Astrocyte (in vitro differentiated cells and primary cell): ENCODE results near the gene FADS3. TPM values are rescaled to one million over a fixed set of nuclear protein-coding genes. Genes with fewer than 3 reads are reported as not detected.

ENCODE experiments used
- DNase-seq: peaks from one replicate; pipeline ENCODE4 v3.0.0-alpha.2; 2010; ENCODE audit warnings: low read depth
- FAIRE-seq: peaks from 2 replicates; lab custom pipeline; 2011; peaks lifted over from hg19 to GRCh38; lab: Jason Lieb, UNC
- H2AFZ ChIP-seq: 2 replicates; pipeline ENCODE4 v1.6.0; 2012; ENCODE audit warnings: low read depth, low read length, inconsistent platforms
- H3K27ac ChIP-seq: 2 replicates; pipeline ENCODE4 v1.5.1; 2011; ENCODE audit warnings: low read depth, low read length, inconsistent platforms
- H3K27me3 ChIP-seq: 2 replicates; pipeline ENCODE4 v1.6.0; 2011; ENCODE audit warnings: low read length, inconsistent platforms; ENCODE audit not compliant: insufficient read depth
- H3K36me3 ChIP-seq: 2 replicates; pipeline ENCODE4 v1.5.1; 2011; ENCODE audit warnings: low read length, inconsistent platforms; ENCODE audit not compliant: insufficient read depth
- H3K4me1 ChIP-seq: 2 replicates; pipeline ENCODE4 v1.5.1; 2011; ENCODE audit warnings: low read length, inconsistent platforms; ENCODE audit not compliant: insufficient read depth
- H3K4me2 ChIP-seq: 2 replicates; pipeline ENCODE4 v1.6.0; 2012; ENCODE audit warnings: low read length, inconsistent platforms
- H3K4me3 ChIP-seq: 2 replicates; pipeline ENCODE4 v1.5.1; 2011; ENCODE audit warnings: low read depth, mild to moderate bottlenecking, low read length, inconsistent platforms; ENCODE audit not compliant: insufficient read depth
- H3K79me2 ChIP-seq: 2 replicates; pipeline ENCODE4 v1.6.0; 2012; ENCODE audit warnings: mild to moderate bottlenecking, low read length, inconsistent platforms; ENCODE audit not compliant: insufficient read depth
- H3K9ac ChIP-seq: 2 replicates; pipeline ENCODE4 v1.6.0; 2012; ENCODE audit warnings: mild to moderate bottlenecking, low read length, inconsistent platforms
- H3K9me3 ChIP-seq: 2 replicates; pipeline ENCODE4 v1.5.1; 2012; ENCODE audit warnings: low read depth, mild to moderate bottlenecking, low read length, inconsistent platforms; ENCODE audit not compliant: insufficient read depth
- H4K20me1 ChIP-seq: 2 replicates; pipeline ENCODE4 v1.6.0; 2012; ENCODE audit warnings: low read length, inconsistent platforms; ENCODE audit not compliant: insufficient read depth
- H3K27ac Mint-ChIP-seq: one replicate; pipeline ENCODE4 v1.8.0; 2021; ENCODE audit warnings: mild to moderate bottlenecking, mixed read lengths; ENCODE audit not compliant: unreplicated experiment
- H3K27me3 Mint-ChIP-seq: one replicate; pipeline ENCODE4 v1.8.0; 2021; ENCODE audit warnings: low read depth, mixed read lengths; ENCODE audit not compliant: unreplicated experiment
- H3K36me3 Mint-ChIP-seq: one replicate; pipeline ENCODE4 v1.8.0; 2021; ENCODE audit warnings: low read depth, mixed read lengths; ENCODE audit not compliant: unreplicated experiment
- H3K4me1 Mint-ChIP-seq: one replicate; pipeline ENCODE4 v1.8.0; 2021; ENCODE audit warnings: low read depth, mixed read lengths; ENCODE audit not compliant: unreplicated experiment
- H3K4me3 Mint-ChIP-seq: one replicate; pipeline ENCODE4 v1.8.0; 2021; ENCODE audit warnings: mild to moderate bottlenecking, moderate library complexity, mixed read lengths; ENCODE audit not compliant: unreplicated experiment
- H3K9me3 Mint-ChIP-seq: one replicate; pipeline ENCODE4 v1.8.0; 2021; ENCODE audit warnings: mild to moderate bottlenecking, mixed read lengths; ENCODE audit not compliant: unreplicated experiment
- EZH2 ChIP-seq: IDR thresholded peaks from 2 replicates; pipeline ENCODE4 v1.6.1; 2012; ENCODE audit warnings: mild to moderate bottlenecking, low read length, inconsistent platforms; ENCODE audit not compliant: insufficient read depth
- microRNA-seq: library from miRNA; unstranded; fragments of <30 nt; microRNA quantifications from one replicate; pipeline ENCODE4 v1.2.0, GENCODE V29; 2020
- total RNA-seq: library from RNA; stranded (reverse); gene quantifications from 2 replicates; pipeline ENCODE4 v1.2.1, GENCODE V29; 2021
- TF ChIP-seq, protein P1 (sequence below): IDR thresholded peaks from 2 replicates; pipeline ENCODE4 v1.5.1; 2011; ENCODE audit warnings: low read depth, mild to moderate bottlenecking, inconsistent platforms, low read length, moderate library complexity; ENCODE audit not compliant: insufficient read depth

Gene FADS3
- total RNA-seq, 1 donor from 2014 or later: 59.1 TPM

DNA sequence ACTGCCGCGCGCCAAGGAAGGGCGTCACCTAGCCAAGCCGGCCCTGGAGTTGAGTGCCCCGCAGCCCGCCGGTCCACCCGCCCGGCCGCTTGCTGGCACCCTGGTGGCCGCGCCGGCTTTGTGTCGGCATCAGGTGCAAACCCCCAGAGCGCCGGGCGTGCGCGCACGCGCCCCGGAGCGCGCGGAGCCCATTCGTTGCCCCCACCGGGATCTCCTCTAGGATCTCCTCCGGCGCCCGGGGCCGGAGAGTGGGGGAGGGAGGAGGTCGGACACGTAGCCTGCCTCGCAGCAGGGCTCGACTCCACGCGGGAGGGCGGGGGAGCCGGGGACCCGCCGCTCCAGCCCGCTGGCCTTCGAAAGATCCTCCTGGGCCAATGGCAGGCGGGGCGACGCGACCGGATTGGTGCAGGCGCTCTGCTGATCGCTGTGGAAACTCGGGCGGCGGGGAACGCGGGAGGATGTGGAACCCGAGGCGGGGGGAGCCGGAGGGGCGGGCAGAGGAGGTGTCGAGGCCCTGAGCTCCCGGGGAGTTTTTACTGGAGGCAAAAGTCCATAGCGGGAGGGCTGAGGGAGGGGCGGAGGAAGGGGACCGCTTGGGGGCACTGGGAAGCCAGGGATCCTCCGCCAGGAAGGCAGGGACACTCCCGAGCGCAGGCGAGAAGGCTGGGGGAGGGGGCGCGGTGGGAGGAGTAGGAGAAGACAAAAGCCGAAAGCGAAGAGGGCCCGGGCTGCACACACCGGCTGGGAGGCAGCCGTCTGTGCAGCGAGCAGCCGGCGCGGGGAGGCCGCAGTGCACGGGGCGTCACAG, 63.6 kb downstream of the FADS3 start, which contains the start of gene FADS2:
FADS2 (plus strand) TSS at position 730 of the 808 bp plus-strand sequence. CDS start 91 bp downstream, outside the sequence.
- Histone ChIP-seq H3K4me2 (peak within 1 kb of the TSS; percentile 89), H4K20me1 (peaks cover 40% of the 10 kb centered on the region), H2AFZ (peak within 1 kb of the TSS; percentile 75), H3K27ac (peak within 1 kb of the TSS; percentile 49), H3K9ac (peak within 1 kb of the TSS; percentile 86), H3K4me3 (peak within 1 kb of the TSS; percentile 83), H3K79me2 (peaks cover 46% of the 10 kb centered on the region), H3K9me3 (no peaks in the 10 kb centered on the region), H3K36me3 (no peaks in the 10 kb centered on the region), H3K4me1 (peaks cover 32% of the 10 kb centered on the region), H3K27me3 (no peaks in the 10 kb centered on the region)
- DNase-seq (peak; percentile 94), FAIRE-seq (no peak)
- Mint-ChIP-seq H3K4me3 (peak within 1 kb of the TSS; percentile 92), H3K27me3 (no peaks in the 10 kb centered on the region), H3K36me3 (peaks cover 2% of the 10 kb centered on the region), H3K4me1 (peaks cover 25% of the 10 kb centered on the region), H3K9me3 (no peaks in the 10 kb centered on the region), H3K27ac (peak within 1 kb of the TSS; percentile 93)
- TF ChIP-seq EZH2: no peak
- TF ChIP-seq, protein P1, sequence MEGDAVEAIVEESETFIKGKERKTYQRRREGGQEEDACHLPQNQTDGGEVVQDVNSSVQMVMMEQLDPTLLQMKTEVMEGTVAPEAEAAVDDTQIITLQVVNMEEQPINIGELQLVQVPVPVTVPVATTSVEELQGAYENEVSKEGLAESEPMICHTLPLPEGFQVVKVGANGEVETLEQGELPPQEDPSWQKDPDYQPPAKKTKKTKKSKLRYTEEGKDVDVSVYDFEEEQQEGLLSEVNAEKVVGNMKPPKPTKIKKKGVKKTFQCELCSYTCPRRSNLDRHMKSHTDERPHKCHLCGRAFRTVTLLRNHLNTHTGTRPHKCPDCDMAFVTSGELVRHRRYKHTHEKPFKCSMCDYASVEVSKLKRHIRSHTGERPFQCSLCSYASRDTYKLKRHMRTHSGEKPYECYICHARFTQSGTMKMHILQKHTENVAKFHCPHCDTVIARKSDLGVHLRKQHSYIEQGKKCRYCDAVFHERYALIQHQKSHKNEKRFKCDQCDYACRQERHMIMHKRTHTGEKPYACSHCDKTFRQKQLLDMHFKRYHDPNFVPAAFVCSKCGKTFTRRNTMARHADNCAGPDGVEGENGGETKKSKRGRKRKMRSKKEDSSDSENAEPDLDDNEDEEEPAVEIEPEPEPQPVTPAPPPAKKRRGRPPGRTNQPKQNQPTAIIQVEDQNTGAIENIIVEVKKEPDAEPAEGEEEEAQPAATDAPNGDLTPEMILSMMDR: no peak

DNA sequence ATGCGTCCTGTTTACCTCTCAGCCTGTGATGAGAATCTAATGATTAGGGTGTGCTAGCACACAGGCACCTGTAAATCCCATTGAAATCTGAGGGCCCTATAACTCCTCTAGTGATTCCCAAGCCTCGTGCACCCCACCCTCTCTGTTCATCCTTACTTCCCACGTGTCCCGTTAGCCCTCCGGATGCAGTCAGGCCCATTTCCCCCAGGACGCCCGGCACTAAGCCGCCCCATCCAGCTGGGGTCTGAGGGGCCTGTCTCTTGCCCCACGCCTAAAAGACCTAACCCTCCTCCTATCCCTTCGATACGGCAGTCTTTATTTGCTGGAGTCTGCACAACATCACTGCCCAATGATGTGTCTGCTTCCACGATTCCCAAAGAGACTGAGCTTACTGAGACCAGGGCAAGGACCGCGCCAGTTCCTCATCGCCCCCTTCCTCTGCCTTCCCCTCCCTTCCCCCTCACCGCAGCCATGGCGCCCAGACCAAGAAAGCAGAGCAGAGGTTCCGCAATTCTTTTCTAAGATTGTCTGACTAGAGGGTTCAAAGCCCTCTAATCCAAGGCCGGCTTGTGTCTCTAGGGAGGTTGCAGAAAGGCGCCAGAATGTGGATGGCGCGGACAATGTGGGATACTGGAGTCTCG, 64.3 kb downstream of the FADS3 start:
- H3K4me2 ChIP-seq: peak overlapping the region; percentile 89
- H3K36me3 ChIP-seq: no peaks in the 10 kb centered on the region
- Mint-ChIP-seq H3K27ac (peak overlapping the region; percentile 92), H3K4me3 (peak overlapping the region; percentile 89), H3K36me3 (no peaks in the 10 kb centered on the region), H3K4me1 (peaks cover 25% of the 10 kb centered on the region), H3K27me3 (no peaks in the 10 kb centered on the region), H3K9me3 (no peaks in the 10 kb centered on the region)
- DNase-seq (no peak), FAIRE-seq (no peak)
- H3K4me3 ChIP-seq: peak overlapping the region; percentile 62
- peak overlapping the region; percentile 49 for H3K27ac ChIP-seq
- peak overlapping the region; percentile 86 for H3K9ac ChIP-seq
- peaks cover 39% of the 10 kb centered on the region for H3K79me2 ChIP-seq
- H3K27me3 ChIP-seq: no peaks in the 10 kb centered on the region
- H4K20me1 ChIP-seq: peaks cover 33% of the 10 kb centered on the region
- peaks cover 32% of the 10 kb centered on the region for H3K4me1 ChIP-seq
- no peaks in the 10 kb centered on the region for H3K9me3 ChIP-seq
- TF ChIP-seq, protein P1: no peak
- no peak for TF ChIP-seq EZH2
- peak overlapping the region; percentile 75 for H2AFZ ChIP-seq

Small RNAs within 50 kb of the gene (microRNA-seq; reads per million reads assigned to microRNA genes)
- 5.7 reads per million, percentile 24 among the genes with 10 or more reads in this experiment for gene MIR6746

Other genes with a start within 250 kb of the FADS3 start
- 5.5 and 5.6 TPM in 2 replicates for gene DAGLA, start 211.2 kb downstream of the FADS3 start, total RNA-seq
- gene MYRF, start 138.9 kb downstream of the FADS3 start, total RNA-seq: 39.5 and 53.9 TPM in 2 replicates
- gene TMEM258, start 98.9 kb downstream of the FADS3 start, total RNA-seq: 97.8 and 98.6 TPM in 2 replicates
- gene FEN1, start 98.6 kb downstream of the FADS3 start, total RNA-seq: 13.6 and 13.8 TPM in 2 replicates
- gene FADS1, start 74.5 kb downstream of the FADS3 start, total RNA-seq: 56.7 and 74.6 TPM in 2 replicates
- 180 and 287 TPM in 2 replicates for gene FADS2, start 63.2 kb downstream of the FADS3 start, total RNA-seq
- gene RAB3IL1, start 26.0 kb upstream of the FADS3 start, total RNA-seq: 0.91 and 1.7 TPM in 2 replicates
- 0.60 and 0.66 TPM in 2 replicates for gene BEST1, start 58.8 kb upstream of the FADS3 start, total RNA-seq
- gene FTH1, start 76.1 kb upstream of the FADS3 start, total RNA-seq: 2,052 and 2,092 TPM in 2 replicates
- 13.3 and 17.7 TPM in 2 replicates for gene INCENP, start 232.5 kb upstream of the FADS3 start, total RNA-seq